WTC11 (cell line): ENCODE data around the gene EIF3I. TPM values are rescaled to one million over a fixed set of nuclear protein-coding genes. Genes with fewer than 3 reads are reported as not detected.

Source experiments
- ATF1 ChIP-seq: sonication (generic); formaldehyde crosslinking; IDR thresholded peaks from 2 replicates; pipeline ENCODE4 v1.8.1; 2023; ENCODE audit warnings: mild to moderate bottlenecking, moderate library complexity, missing genetic modification reagents
- CREB1 ChIP-seq: sonication (generic); formaldehyde crosslinking; IDR thresholded peaks from 2 replicates; pipeline ENCODE4 v1.8.0; 2023; ENCODE audit warnings: mild to moderate bottlenecking, missing genetic modification reagents
- CREM ChIP-seq: sonication (generic); formaldehyde crosslinking; IDR thresholded peaks from 2 replicates; pipeline ENCODE4 v1.8.1; 2022; ENCODE audit warnings: mild to moderate bottlenecking, missing genetic modification reagents, moderate library complexity
- ESRRA ChIP-seq: sonication (generic); formaldehyde crosslinking; IDR thresholded peaks from 2 replicates; pipeline ENCODE4 v1.8.1; 2022; ENCODE audit warnings: mild to moderate bottlenecking, missing genetic modification reagents, borderline replicate concordance
- JUN ChIP-seq: sonication (generic); formaldehyde crosslinking; IDR thresholded peaks from 2 replicates; pipeline ENCODE4 v1.8.0; 2023; ENCODE audit warnings: mild to moderate bottlenecking, missing genetic modification reagents
- NFE2L1 ChIP-seq: sonication (generic); formaldehyde crosslinking; IDR thresholded peaks from 2 replicates; pipeline ENCODE4 v1.8.1; 2023; ENCODE audit warnings: missing genetic modification reagents
- NFYB ChIP-seq: sonication (generic); formaldehyde crosslinking; conservative IDR thresholded peaks from 2 replicates; pipeline ENCODE4 v1.8.0; 2022; ENCODE audit warnings: low read depth, missing genetic modification reagents
- NR1H2 ChIP-seq: sonication (generic); formaldehyde crosslinking; IDR thresholded peaks from 2 replicates; pipeline ENCODE4 v1.9.0; 2021; ENCODE audit warnings: mild to moderate bottlenecking, moderate library complexity, missing genetic modification reagents
- PRRX2 ChIP-seq: fragments of 250-450 bp; sonication (Bioruptor Pico); IDR thresholded peaks from 2 replicates; pipeline ENCODE4 v1.8.0; 2021; ENCODE audit warnings: mild to moderate bottlenecking
- RORB ChIP-seq: fragments of 250-450 bp; sonication (Bioruptor Pico); IDR thresholded peaks from 2 replicates; pipeline ENCODE4 v1.9.0; 2021; ENCODE audit warnings: mild to moderate bottlenecking
- SP1 ChIP-seq: sonication (generic); formaldehyde crosslinking; conservative IDR thresholded peaks from 2 replicates; pipeline ENCODE4 v1.8.1; 2022; ENCODE audit warnings: missing genetic modification reagents
- TEAD4 ChIP-seq: sonication (generic); formaldehyde crosslinking; IDR thresholded peaks from 2 replicates; pipeline ENCODE4 v1.8.0; 2022; ENCODE audit warnings: mild to moderate bottlenecking, missing genetic modification reagents
- ZNF232 ChIP-seq: sonication (generic); formaldehyde crosslinking; IDR thresholded peaks from 2 replicates; pipeline ENCODE4 v1.8.0; 2022; ENCODE audit warnings: mild to moderate bottlenecking, missing genetic modification reagents
- ZNF671 ChIP-seq: fragments of 250-450 bp; sonication (Bioruptor Pico); IDR thresholded peaks from 2 replicates; pipeline ENCODE4 v1.8.0; 2021; ENCODE audit warnings: mild to moderate bottlenecking
- total RNA-seq: library from RNA; stranded (reverse); gene quantifications from 3 replicates; pipeline ENCODE4 v1.2.3, GENCODE V29; 2021
- TF ChIP-seq, protein P1 (sequence below): sonication (generic); formaldehyde crosslinking; IDR thresholded peaks from 2 replicates; pipeline ENCODE4 v1.8.1; 2023; ENCODE audit warnings: mild to moderate bottlenecking, missing genetic modification reagents
- TF ChIP-seq, protein P2 (sequence below): fragments of 250-450 bp; sonication (Bioruptor Pico); conservative IDR thresholded peaks from 2 replicates; pipeline ENCODE4 v1.9.0; 2021; ENCODE audit warnings: mild to moderate bottlenecking
- TF ChIP-seq, protein P3 (sequence below): sonication (generic); formaldehyde crosslinking; IDR thresholded peaks from 2 replicates; pipeline ENCODE4 v1.8.0; 2023; ENCODE audit warnings: missing genetic modification reagents, mild to moderate bottlenecking, borderline replicate concordance
- TF ChIP-seq, protein P4 (sequence below): sonication (generic); formaldehyde crosslinking; conservative IDR thresholded peaks from 2 replicates; pipeline ENCODE4 v1.8.1; 2023; ENCODE audit warnings: mild to moderate bottlenecking, low read depth, missing genetic modification reagents, moderate library complexity

The EIF3I gene
- total RNA-seq, 1 experiment from 2014 or later: 237 TPM

DNA sequence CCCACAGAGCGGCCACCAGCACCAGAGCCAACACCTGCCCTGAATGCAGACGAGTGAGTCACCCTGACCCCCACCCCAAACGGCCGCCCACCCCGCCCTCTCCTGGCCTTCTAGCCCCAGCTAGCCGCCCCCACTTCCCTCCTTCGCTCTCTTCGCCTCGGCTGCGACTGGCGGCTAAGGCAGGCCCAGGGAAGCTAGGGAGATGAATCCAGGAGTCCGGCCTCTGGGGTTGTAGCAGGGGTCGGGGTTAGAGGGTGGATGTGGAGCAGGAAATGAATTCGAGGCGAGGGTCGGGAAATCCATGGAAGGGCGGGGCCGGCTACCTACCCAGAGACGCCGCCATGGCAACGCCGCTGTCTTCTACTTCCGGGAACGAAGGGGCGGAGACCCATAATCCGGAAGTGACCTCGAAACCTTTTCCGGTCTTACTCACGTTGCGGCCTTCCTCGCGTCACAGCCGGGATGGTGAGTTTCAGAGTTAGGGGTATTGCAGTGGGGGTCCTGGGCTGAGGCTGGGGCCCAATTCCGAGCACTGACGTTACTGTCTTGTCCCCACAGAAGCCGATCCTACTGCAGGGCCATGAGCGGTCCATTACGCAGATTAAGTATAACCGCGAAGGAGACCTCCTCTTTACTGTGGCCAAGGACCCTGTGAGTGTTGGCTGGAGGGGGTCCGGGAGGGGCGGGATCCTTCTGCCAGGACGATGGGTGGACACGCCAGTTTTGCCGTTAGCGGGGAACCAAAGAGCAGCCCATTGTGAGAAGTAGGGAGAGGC lies at the start of gene EIF3I, which contains the start of gene TMEM234 (continued):
- TF ChIP-seq CREM (0 out of 2 replicates have a peak, but pooled peaks have one; percentile 44), NR1H2 (CRISPR knock-in tag) (no peak), NFYB (no peak), RORB (no peak), SP1 (peak; percentile 76; the same call in 1 of the 2 replicates), ATF1 (CRISPR knock-in tag) (no peak), NFE2L1 (CRISPR knock-in tag) (0 out of 2 replicates have a peak, but pooled peaks have one; percentile 20), CREB1 (CRISPR knock-in tag) (no peak), JUN (CRISPR knock-in tag) (0 out of 2 replicates have a peak, but pooled peaks have one; percentile 12), ZNF232 (no peak), ESRRA (0 out of 2 replicates have a peak, but pooled peaks have one; percentile 26), TEAD4 (CRISPR knock-in tag) (no peak), ZNF671 (CRISPR knock-in tag) (no peak), PRRX2 (no peak)
- TF ChIP-seq, protein P1, sequence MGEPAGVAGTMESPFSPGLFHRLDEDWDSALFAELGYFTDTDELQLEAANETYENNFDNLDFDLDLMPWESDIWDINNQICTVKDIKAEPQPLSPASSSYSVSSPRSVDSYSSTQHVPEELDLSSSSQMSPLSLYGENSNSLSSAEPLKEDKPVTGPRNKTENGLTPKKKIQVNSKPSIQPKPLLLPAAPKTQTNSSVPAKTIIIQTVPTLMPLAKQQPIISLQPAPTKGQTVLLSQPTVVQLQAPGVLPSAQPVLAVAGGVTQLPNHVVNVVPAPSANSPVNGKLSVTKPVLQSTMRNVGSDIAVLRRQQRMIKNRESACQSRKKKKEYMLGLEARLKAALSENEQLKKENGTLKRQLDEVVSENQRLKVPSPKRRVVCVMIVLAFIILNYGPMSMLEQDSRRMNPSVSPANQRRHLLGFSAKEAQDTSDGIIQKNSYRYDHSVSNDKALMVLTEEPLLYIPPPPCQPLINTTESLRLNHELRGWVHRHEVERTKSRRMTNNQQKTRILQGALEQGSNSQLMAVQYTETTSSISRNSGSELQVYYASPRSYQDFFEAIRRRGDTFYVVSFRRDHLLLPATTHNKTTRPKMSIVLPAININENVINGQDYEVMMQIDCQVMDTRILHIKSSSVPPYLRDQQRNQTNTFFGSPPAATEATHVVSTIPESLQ (CRISPR knock-in tag): no peak
- TF ChIP-seq, protein P2, sequence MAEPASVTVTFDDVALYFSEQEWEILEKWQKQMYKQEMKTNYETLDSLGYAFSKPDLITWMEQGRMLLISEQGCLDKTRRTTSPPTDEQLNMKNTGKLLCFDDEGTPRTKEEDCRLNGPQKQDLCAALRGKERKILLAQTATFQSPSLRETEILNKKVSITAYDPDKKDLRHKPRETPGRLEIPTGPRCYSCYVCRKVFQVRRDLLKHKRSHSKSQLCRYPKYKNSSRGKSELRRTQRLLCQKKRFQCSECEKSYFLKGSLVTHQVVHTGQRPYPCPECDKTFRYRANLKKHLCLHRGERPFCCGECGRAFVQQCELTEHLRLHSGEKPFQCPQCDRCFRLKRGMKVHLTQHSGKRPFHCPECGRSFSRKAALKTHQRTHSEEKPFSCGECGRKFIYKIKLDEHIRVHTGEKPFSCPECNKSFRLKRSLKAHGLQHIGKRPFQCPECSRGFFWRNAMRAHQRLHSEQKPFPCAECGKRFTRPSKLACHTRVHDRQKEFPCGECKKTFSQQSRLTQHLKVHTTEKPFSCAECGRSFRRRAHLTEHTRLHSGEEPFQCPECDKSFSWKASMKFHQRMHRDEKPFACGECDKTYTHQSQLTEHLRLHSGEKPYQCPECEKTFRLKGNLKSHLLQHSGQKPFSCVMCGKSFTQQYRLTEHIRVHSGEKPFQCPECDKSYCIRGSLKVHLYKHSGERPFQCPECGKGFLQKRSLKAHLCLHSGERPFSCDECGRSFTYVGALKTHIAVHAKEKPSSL (CRISPR knock-in tag): no peak
- TF ChIP-seq, protein P3, sequence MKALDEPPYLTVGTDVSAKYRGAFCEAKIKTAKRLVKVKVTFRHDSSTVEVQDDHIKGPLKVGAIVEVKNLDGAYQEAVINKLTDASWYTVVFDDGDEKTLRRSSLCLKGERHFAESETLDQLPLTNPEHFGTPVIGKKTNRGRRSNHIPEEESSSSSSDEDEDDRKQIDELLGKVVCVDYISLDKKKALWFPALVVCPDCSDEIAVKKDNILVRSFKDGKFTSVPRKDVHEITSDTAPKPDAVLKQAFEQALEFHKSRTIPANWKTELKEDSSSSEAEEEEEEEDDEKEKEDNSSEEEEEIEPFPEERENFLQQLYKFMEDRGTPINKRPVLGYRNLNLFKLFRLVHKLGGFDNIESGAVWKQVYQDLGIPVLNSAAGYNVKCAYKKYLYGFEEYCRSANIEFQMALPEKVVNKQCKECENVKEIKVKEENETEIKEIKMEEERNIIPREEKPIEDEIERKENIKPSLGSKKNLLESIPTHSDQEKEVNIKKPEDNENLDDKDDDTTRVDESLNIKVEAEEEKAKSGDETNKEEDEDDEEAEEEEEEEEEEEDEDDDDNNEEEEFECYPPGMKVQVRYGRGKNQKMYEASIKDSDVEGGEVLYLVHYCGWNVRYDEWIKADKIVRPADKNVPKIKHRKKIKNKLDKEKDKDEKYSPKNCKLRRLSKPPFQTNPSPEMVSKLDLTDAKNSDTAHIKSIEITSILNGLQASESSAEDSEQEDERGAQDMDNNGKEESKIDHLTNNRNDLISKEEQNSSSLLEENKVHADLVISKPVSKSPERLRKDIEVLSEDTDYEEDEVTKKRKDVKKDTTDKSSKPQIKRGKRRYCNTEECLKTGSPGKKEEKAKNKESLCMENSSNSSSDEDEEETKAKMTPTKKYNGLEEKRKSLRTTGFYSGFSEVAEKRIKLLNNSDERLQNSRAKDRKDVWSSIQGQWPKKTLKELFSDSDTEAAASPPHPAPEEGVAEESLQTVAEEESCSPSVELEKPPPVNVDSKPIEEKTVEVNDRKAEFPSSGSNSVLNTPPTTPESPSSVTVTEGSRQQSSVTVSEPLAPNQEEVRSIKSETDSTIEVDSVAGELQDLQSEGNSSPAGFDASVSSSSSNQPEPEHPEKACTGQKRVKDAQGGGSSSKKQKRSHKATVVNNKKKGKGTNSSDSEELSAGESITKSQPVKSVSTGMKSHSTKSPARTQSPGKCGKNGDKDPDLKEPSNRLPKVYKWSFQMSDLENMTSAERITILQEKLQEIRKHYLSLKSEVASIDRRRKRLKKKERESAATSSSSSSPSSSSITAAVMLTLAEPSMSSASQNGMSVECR (CRISPR knock-in tag): peak; percentile 74; the same call in 1 of the 2 replicates
- TF ChIP-seq, protein P4, sequence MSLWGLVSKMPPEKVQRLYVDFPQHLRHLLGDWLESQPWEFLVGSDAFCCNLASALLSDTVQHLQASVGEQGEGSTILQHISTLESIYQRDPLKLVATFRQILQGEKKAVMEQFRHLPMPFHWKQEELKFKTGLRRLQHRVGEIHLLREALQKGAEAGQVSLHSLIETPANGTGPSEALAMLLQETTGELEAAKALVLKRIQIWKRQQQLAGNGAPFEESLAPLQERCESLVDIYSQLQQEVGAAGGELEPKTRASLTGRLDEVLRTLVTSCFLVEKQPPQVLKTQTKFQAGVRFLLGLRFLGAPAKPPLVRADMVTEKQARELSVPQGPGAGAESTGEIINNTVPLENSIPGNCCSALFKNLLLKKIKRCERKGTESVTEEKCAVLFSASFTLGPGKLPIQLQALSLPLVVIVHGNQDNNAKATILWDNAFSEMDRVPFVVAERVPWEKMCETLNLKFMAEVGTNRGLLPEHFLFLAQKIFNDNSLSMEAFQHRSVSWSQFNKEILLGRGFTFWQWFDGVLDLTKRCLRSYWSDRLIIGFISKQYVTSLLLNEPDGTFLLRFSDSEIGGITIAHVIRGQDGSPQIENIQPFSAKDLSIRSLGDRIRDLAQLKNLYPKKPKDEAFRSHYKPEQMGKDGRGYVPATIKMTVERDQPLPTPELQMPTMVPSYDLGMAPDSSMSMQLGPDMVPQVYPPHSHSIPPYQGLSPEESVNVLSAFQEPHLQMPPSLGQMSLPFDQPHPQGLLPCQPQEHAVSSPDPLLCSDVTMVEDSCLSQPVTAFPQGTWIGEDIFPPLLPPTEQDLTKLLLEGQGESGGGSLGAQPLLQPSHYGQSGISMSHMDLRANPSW (CRISPR knock-in tag): no peak
